HG03439 (cell line): ENCODE results near the gene SH3PXD2B.
"Not testable (repeated sequence)": the region's sequence is repeated elsewhere in the genome, so short reads cannot be mapped to it uniquely, and the experiment has no call there.

Experiments
- ATAC-seq: cut with Tn5 transposase; IDR thresholded peaks from one replicate; pipeline ENCODE4 v1.9.1; 2021; ENCODE audit warnings: mild to moderate bottlenecking, moderate library complexity; ENCODE audit not compliant: unreplicated experiment

SH3PXD2B gene

GRCh38 chr5:172373680-172374079 lies 80.6 kb downstream of the SH3PXD2B start:
- ATAC-seq: no peak

- no peak for ATAC-seq
These were observed 82.6 kb downstream of the SH3PXD2B start for GRCh38 chr5:172371684-172372083.

- ATAC-seq: no peak
These were observed 83.4 kb downstream of the SH3PXD2B start for GRCh38 chr5:172370648-172371545.

- no peak for ATAC-seq
These were observed 84.1 kb downstream of the SH3PXD2B start for GRCh38 chr5:172370237-172370640.

GRCh38 chr5:172368699-172369098 lies 85.6 kb downstream of the SH3PXD2B start:
- not testable (repeated sequence) for ATAC-seq

- no peak for ATAC-seq
These were observed 88.2 kb downstream of the SH3PXD2B start for GRCh38 chr5:172365948-172366608.

- ATAC-seq: no peak
These were observed 89.6 kb downstream of the SH3PXD2B start for GRCh38 chr5:172364773-172365172.

- ATAC-seq: no peak
These were observed 91.6 kb downstream of the SH3PXD2B start for GRCh38 chr5:172362755-172363154.

GRCh38 chr5:172361566-172362238 lies 92.6 kb downstream of the SH3PXD2B start:
- no peak for ATAC-seq

GRCh38 chr5:172358345-172358744 lies 96.0 kb downstream of the SH3PXD2B start:
- no peak for ATAC-seq

- ATAC-seq: no peak
These were observed 97.8 kb downstream of the SH3PXD2B start for GRCh38 chr5:172356527-172356926.

- ATAC-seq: no peak
These were observed 98.3 kb downstream of the SH3PXD2B start for GRCh38 chr5:172356047-172356446.

- no peak for ATAC-seq
These were observed 100.5 kb downstream of the SH3PXD2B start for GRCh38 chr5:172353846-172354245.

GRCh38 chr5:172353271-172353812 lies 101.0 kb downstream of the SH3PXD2B start:
- no peak for ATAC-seq

- ATAC-seq: not testable (repeated sequence)
These were observed 101.8 kb downstream of the SH3PXD2B start for GRCh38 chr5:172352526-172352925.

- ATAC-seq: no peak
These were observed 103.0 kb downstream of the SH3PXD2B start for GRCh38 chr5:172351240-172351778.

GRCh38 chr5:172350212-172351181 lies 103.8 kb downstream of the SH3PXD2B start:
- no peak for ATAC-seq

- ATAC-seq: not testable (repeated sequence)
These were observed 105.6 kb downstream of the SH3PXD2B start for GRCh38 chr5:172348733-172349132.

- no peak for ATAC-seq
These were observed 106.2 kb downstream of the SH3PXD2B start for GRCh38 chr5:172348084-172348483.
